Neural progenitor cell (in vitro differentiated cells): ENCODE results near the gene GOLGA7B. TPM values are rescaled to one million over a fixed set of nuclear protein-coding genes. Genes with fewer than 3 reads are reported as not detected.

Experiments
- DNase-seq: peaks from one replicate; pipeline ENCODE4 v3.0.0-alpha.2; 2016; ENCODE audit warnings: low spot score
- H2AFZ ChIP-seq: fragments of 200-600 bp; sonication (generic); replicated peaks from 2 replicates; pipeline ENCODE4 v1.6.1; 2016; ENCODE audit warnings: antibody characterized with exemption
- H3F3A ChIP-seq: fragments of 200-600 bp; sonication (generic); 2 replicates; pipeline ENCODE4 v1.6.1; 2016; ENCODE audit warnings: antibody characterized with exemption, low read depth
- H3K27ac ChIP-seq: fragments of 200-600 bp; sonication (generic); 2 replicates; pipeline ENCODE4 v1.5.1; 2016; ENCODE audit warnings: mild to moderate bottlenecking
- H3K27me3 ChIP-seq: fragments of 200-600 bp; sonication (generic); 2 replicates; pipeline ENCODE4 v1.6.1; 2016; ENCODE audit warnings: mild to moderate bottlenecking, moderate library complexity
- H3K36me3 ChIP-seq: fragments of 200-600 bp; sonication (generic); 2 replicates; pipeline ENCODE4 v1.5.1; 2016
- H3K4me1 ChIP-seq: fragments of 200-600 bp; sonication (generic); 2 replicates; pipeline ENCODE4 v1.6.1; 2016; ENCODE audit warnings: mixed run types
- H3K4me2 ChIP-seq: fragments of 200-600 bp; sonication (generic); 2 replicates; pipeline ENCODE4 v1.6.1; 2016
- H3K4me3 ChIP-seq: fragments of 200-600 bp; sonication (generic); 2 replicates; pipeline ENCODE4 v1.5.1; 2016
- H3K79me2 ChIP-seq: fragments of 200-600 bp; sonication (generic); 2 replicates; pipeline ENCODE4 v1.6.1; 2016; ENCODE audit warnings: low read depth
- H3K9ac ChIP-seq: fragments of 200-600 bp; sonication (generic); 2 replicates; pipeline ENCODE4 v1.6.1; 2016
- H3K9me3 ChIP-seq: fragments of 200-600 bp; sonication (generic); 2 replicates; pipeline ENCODE4 v1.5.1; 2016; ENCODE audit warnings: low read depth
- H4K20me1 ChIP-seq: fragments of 200-600 bp; sonication (generic); 2 replicates; pipeline ENCODE4 v1.6.1; 2016; ENCODE audit warnings: low read depth
- H3K27ac Mint-ChIP-seq: 3 replicates; pipeline ENCODE4 v1.8.0; 2021; ENCODE audit warnings: mixed read lengths
- H3K27me3 Mint-ChIP-seq: 2 replicates; pipeline ENCODE4 v1.8.0; 2022; ENCODE audit warnings: low read depth, mild to moderate bottlenecking, inconsistent platforms, moderate library complexity, mixed read lengths; ENCODE audit not compliant: insufficient read depth
- H3K36me3 Mint-ChIP-seq: 3 replicates; pipeline ENCODE4 v1.8.0; 2021; ENCODE audit warnings: mixed read lengths
- H3K4me1 Mint-ChIP-seq: 3 replicates; pipeline ENCODE4 v1.8.0; 2021; ENCODE audit warnings: mixed read lengths
- H3K4me3 Mint-ChIP-seq: 3 replicates; pipeline ENCODE4 v1.8.0; 2021; ENCODE audit warnings: mild to moderate bottlenecking, moderate library complexity, mixed read lengths
- H3K9me3 Mint-ChIP-seq: 3 replicates; pipeline ENCODE4 v1.8.0; 2020; ENCODE audit warnings: mixed read lengths
- EZH2 ChIP-seq: fragments of 200-600 bp; sonication (generic); IDR thresholded peaks from 2 replicates; pipeline ENCODE4 v1.6.1; 2017; ENCODE audit warnings: antibody characterized with exemption, mild to moderate bottlenecking, moderate library complexity
- EZH2phosphoT487 ChIP-seq: fragments of 200-600 bp; sonication (generic); IDR thresholded peaks from 2 replicates; pipeline ENCODE4 v1.6.1; 2017; ENCODE audit warnings: antibody characterized with exemption
- total RNA-seq: library from RNA; depleted of rRNA; stranded (reverse); fragments of >200 nt; gene quantifications from 2 replicates; pipeline ENCODE4 v1.2.3, GENCODE V29; 2015; ENCODE audit warnings: low replicate concordance
- TF ChIP-seq, protein P1 (sequence below): fragments of 200-600 bp; sonication (generic); IDR thresholded peaks from 2 replicates; pipeline ENCODE4 v1.5.1; 2017; ENCODE audit warnings: antibody characterized with exemption, mild to moderate bottlenecking

The GOLGA7B gene
- total RNA-seq, 1 donor from 2014 or later, result not detected

DNA sequence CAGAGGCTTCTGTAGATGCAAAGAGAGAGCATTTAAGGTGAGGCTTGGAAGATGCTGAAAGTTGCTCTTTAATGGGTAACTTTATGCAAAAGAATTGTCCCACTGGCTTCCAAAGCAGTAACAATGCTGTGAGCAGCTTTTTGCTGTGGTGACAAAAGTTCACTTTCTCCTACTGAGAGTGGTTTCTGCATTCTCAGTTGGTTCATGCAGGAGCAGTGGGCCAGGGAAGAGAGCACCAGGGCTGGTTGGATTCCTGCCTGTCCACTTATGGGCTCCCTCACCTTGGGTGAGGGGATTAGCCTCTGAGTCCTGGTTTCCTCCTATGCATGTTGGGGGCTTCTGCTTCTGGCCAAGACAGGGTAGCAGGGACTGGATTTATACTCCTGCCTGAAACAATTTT lies 31.1 kb upstream of the GOLGA7B start:
- H3K36me3 Mint-ChIP-seq, result no peaks in the 10 kb centered on the region
- H3K27ac ChIP-seq, result no peak overlapping the region
- no peak overlapping the region for H3K4me3 Mint-ChIP-seq

DNA sequence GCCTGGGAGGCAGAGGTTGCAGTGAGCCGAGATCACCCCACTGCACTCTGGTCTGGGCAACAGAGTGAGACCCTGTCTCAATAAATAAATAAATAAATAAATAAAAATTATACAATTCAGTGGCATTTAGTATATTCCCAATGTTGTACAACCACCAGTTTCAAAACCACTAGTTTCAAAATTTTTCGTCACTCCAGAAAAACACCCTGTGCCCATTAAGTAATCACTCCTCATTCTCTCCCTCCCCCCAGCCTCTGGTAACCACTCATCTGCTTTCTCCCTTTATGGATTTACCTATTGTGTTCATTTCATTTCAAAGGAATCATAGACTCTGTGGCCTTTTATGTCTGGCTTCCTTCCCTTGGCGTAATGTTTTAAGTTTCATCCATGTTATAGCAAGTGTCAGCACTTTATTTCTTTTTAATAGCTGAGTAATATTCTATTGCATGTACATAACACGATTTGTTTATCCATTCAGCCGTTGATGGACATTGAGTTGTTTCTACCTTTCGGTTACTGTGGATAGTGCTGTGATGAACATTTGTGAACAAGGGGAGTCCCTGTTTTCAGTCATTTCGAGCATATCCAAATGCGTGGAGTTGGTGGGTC lies 29.4 kb upstream of the GOLGA7B start:
- Histone ChIP-seq H3K36me3 (no peaks in the 10 kb centered on the region), H3K4me1 (peaks cover 28% of the 10 kb centered on the region), H2AFZ (no peak overlapping the region), H4K20me1 (no peaks in the 10 kb centered on the region), H3K9ac (no peak overlapping the region), H3K9me3 (no peaks in the 10 kb centered on the region), H3K4me2 (no peak overlapping the region), H3K27me3 (no peaks in the 10 kb centered on the region), H3K27ac (no peak overlapping the region), H3F3A (peaks cover 6% of the 10 kb centered on the region), H3K4me3 (no peak overlapping the region), H3K79me2 (no peaks in the 10 kb centered on the region)
- TF ChIP-seq EZH2phosphoT487, result no peak
- TF ChIP-seq, protein P1, sequence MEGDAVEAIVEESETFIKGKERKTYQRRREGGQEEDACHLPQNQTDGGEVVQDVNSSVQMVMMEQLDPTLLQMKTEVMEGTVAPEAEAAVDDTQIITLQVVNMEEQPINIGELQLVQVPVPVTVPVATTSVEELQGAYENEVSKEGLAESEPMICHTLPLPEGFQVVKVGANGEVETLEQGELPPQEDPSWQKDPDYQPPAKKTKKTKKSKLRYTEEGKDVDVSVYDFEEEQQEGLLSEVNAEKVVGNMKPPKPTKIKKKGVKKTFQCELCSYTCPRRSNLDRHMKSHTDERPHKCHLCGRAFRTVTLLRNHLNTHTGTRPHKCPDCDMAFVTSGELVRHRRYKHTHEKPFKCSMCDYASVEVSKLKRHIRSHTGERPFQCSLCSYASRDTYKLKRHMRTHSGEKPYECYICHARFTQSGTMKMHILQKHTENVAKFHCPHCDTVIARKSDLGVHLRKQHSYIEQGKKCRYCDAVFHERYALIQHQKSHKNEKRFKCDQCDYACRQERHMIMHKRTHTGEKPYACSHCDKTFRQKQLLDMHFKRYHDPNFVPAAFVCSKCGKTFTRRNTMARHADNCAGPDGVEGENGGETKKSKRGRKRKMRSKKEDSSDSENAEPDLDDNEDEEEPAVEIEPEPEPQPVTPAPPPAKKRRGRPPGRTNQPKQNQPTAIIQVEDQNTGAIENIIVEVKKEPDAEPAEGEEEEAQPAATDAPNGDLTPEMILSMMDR, result no peak
- no peak for TF ChIP-seq EZH2
- peaks cover 5% of the 10 kb centered on the region for H3K27me3 Mint-ChIP-seq
- H3K4me1 Mint-ChIP-seq, result peaks cover 10% of the 10 kb centered on the region
- no peaks in the 10 kb centered on the region for H3K36me3 Mint-ChIP-seq
- no peak for DNase-seq
- H3K9me3 Mint-ChIP-seq, result no peaks in the 10 kb centered on the region
- H3K4me3 Mint-ChIP-seq, result no peak overlapping the region
- no peak overlapping the region for H3K27ac Mint-ChIP-seq

More for the DNA sequence above, 31.1 kb upstream of the GOLGA7B start:
- no peaks in the 10 kb centered on the region for H4K20me1 ChIP-seq
- H3K4me2 ChIP-seq, result no peak overlapping the region
- H3K4me1 Mint-ChIP-seq, result peaks cover 3% of the 10 kb centered on the region
- H3K79me2 ChIP-seq, result no peaks in the 10 kb centered on the region
- no peak overlapping the region for H3K4me3 ChIP-seq
- H3K9me3 ChIP-seq, result no peaks in the 10 kb centered on the region
- TF ChIP-seq EZH2 (no peak), EZH2phosphoT487 (no peak)
- TF ChIP-seq, protein P1, result no peak
- H3K9ac ChIP-seq, result no peak overlapping the region
- H3K36me3 ChIP-seq, result no peaks in the 10 kb centered on the region
- no peak overlapping the region for H3K27ac Mint-ChIP-seq
- no peak for DNase-seq
- H3K27me3 Mint-ChIP-seq, result peaks cover 2% of the 10 kb centered on the region
- no peaks in the 10 kb centered on the region for H3F3A ChIP-seq
- H3K27me3 ChIP-seq, result no peaks in the 10 kb centered on the region
- peaks cover 17% of the 10 kb centered on the region for H3K4me1 ChIP-seq
- no peaks in the 10 kb centered on the region for H3K9me3 Mint-ChIP-seq
- no peak overlapping the region for H2AFZ ChIP-seq

DNA sequence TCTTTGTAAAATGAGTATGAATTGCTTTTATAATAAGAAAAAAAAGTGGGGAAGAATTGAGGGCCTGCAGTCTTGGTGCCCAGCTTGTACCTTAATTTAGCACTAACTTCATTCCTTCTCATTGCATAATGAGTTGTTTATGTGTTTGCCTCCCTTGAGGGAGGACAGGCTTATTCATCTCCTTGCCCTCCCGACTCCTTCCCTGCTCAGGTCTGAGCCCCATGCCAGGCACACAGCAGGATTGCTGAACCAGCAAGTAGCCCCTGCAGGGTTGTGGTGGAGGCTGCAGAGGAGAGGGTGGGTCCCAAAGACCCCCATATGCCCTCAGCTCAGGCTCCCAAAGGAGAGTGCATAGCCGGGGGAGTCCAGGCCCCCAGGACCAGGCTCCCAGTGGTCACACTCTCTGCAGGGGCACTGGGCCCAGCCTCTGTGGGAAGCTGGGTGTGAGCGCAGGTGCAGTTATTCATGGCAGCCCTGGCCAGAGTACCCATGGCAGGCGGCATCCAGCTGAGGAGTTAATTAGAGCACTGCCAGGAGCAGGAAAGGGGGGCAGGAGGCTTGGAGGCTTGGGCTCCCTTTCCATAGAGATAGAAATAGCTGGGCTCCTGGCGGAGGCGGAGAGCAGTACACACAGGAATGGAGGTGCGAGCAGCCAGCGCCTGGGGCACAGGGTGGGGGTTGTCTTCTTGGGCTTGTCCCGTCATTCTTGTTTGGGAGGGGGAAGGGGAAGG lies 28.2 kb upstream of the GOLGA7B start:
- H3K36me3 Mint-ChIP-seq, result no peaks in the 10 kb centered on the region
- peaks cover 10% of the 10 kb centered on the region for H3K27me3 Mint-ChIP-seq
- H3K9me3 ChIP-seq, result no peaks in the 10 kb centered on the region
- H3K27me3 ChIP-seq, result no peaks in the 10 kb centered on the region
- H3K9me3 Mint-ChIP-seq, result no peaks in the 10 kb centered on the region
- peaks cover 10% of the 10 kb centered on the region for H3K4me1 Mint-ChIP-seq
- H3K4me3 Mint-ChIP-seq, result no peak overlapping the region
- H3K27ac Mint-ChIP-seq, result no peak overlapping the region
- H3K4me1 ChIP-seq, result peaks cover 28% of the 10 kb centered on the region
- no peaks in the 10 kb centered on the region for H3K36me3 ChIP-seq
- H3K9ac ChIP-seq, result no peak overlapping the region
- H3F3A ChIP-seq, result peaks cover 6% of the 10 kb centered on the region
- no peaks in the 10 kb centered on the region for H4K20me1 ChIP-seq
- H3K79me2 ChIP-seq, result no peaks in the 10 kb centered on the region
- no peak for TF ChIP-seq EZH2
- TF ChIP-seq, protein P1, result peak; percentile 15
- peak overlapping the region; percentile 49 for H3K4me2 ChIP-seq
- H3K4me3 ChIP-seq, result no peak overlapping the region
- H3K27ac ChIP-seq, result no peak overlapping the region
- peak; percentile 59 for DNase-seq
- H2AFZ ChIP-seq, result no peak overlapping the region
